ENCODE data around the gene RFT1.

The RFT1 gene

DNA sequence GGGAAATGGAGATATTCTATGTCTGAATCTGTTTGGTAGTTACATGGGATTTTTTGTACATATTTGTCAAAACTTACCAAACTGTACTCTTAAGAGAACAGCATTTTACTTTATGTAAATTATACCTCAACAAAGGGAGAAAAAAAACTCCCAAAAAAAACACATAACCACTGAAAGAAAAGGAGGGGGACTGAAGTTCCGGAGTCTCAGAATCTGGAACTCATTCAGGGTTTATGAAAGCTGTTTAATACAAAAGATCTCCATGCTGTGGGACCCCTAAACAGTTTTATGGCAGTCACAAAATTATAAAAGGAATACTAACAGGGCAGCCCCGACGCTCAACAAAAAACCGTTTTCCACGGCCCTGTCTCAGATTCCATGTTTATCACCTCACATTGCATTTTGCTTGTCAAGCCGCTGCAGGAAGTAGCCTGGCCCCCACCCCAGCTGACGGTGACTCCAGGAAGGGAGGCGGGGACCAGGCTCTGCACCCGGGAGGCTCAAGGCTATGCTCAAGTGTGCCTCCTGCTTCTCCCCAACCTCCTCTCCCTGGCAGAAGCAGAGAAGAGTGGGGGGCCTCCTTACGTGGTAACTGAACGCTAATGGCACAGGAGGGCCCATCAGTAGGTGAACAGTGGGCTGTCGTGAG lies 29.3 kb downstream of the RFT1 start:
- H3K4me1 ChIP-seq (ENCODE audit: low read length): peaks cover 12% of the 10 kb centered on the region
- peaks cover 36% of the 10 kb centered on the region for H3K36me3 ChIP-seq (replicated peaks; ENCODE audit: low read depth, low read length)
- no peak overlapping the region for H3K4me3 ChIP-seq (ENCODE audit: low read length)
- H3K79me2 ChIP-seq (ENCODE audit: low read length): no peaks in the 10 kb centered on the region
- H2AFZ ChIP-seq (ENCODE audit: low read depth, low read length): no peak overlapping the region
- H3K4me2 ChIP-seq (ENCODE audit: low read length): no peak overlapping the region
- no peak overlapping the region for H3K9ac ChIP-seq (ENCODE audit: low read length)
- H3K27me3 ChIP-seq (ENCODE audit: low read depth, low read length): no peaks in the 10 kb centered on the region
- no peak overlapping the region for H3K27ac ChIP-seq (ENCODE audit: low read length)
- no peaks in the 10 kb centered on the region for H3K9me3 ChIP-seq (ENCODE audit: insufficient read depth, low read length)
- TF ChIP-seq, protein P1, sequence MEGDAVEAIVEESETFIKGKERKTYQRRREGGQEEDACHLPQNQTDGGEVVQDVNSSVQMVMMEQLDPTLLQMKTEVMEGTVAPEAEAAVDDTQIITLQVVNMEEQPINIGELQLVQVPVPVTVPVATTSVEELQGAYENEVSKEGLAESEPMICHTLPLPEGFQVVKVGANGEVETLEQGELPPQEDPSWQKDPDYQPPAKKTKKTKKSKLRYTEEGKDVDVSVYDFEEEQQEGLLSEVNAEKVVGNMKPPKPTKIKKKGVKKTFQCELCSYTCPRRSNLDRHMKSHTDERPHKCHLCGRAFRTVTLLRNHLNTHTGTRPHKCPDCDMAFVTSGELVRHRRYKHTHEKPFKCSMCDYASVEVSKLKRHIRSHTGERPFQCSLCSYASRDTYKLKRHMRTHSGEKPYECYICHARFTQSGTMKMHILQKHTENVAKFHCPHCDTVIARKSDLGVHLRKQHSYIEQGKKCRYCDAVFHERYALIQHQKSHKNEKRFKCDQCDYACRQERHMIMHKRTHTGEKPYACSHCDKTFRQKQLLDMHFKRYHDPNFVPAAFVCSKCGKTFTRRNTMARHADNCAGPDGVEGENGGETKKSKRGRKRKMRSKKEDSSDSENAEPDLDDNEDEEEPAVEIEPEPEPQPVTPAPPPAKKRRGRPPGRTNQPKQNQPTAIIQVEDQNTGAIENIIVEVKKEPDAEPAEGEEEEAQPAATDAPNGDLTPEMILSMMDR (IDR thresholded peaks at IDR 0.05; ENCODE audit: low read depth, low read length): no peak
- TF ChIP-seq EZH2phosphoT487 (IDR thresholded peaks at IDR 0.05; ENCODE audit: low read depth): no peak
- no peaks in the 10 kb centered on the region for H4K20me1 ChIP-seq (ENCODE audit: insufficient read depth, low read length)

DNA sequence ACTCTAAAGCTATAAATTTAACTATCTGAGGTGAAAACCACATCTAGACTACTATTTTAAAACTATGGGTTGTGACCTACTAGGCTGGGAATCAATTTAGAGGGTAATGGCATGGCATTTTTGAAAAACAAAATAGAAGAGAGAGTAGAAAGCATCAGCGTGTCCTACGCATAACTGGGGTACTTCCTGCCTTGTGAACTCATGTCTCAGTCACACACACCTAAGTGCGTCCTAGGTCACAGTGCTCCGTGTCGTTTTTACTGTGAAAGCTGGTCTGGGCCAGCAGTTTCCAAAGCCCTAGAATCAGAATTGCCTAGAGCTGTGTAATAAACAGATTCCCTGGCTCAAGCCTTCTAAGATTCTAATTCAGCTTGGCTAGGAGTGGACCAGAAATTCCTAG lies 32.3 kb downstream of the RFT1 start:
- Histone ChIP-seq H3K4me2 (ENCODE audit: low read length) (no peak overlapping the region), H3K9me3 (ENCODE audit: insufficient read depth, low read length) (no peaks in the 10 kb centered on the region), H2AFZ (ENCODE audit: low read depth, low read length) (no peak overlapping the region), H3K27ac (ENCODE audit: low read length) (no peak overlapping the region), H3K79me2 (ENCODE audit: low read length) (no peaks in the 10 kb centered on the region), H3K4me1 (ENCODE audit: low read length) (peaks cover 8% of the 10 kb centered on the region), H3K36me3 (replicated peaks; ENCODE audit: low read depth, low read length) (peaks cover 22% of the 10 kb centered on the region), H3K4me3 (ENCODE audit: low read length) (no peak overlapping the region), H3K9ac (ENCODE audit: low read length) (no peak overlapping the region), H4K20me1 (ENCODE audit: insufficient read depth, low read length) (no peaks in the 10 kb centered on the region), H3K27me3 (ENCODE audit: low read depth, low read length) (no peaks in the 10 kb centered on the region)
- no peak for TF ChIP-seq EZH2phosphoT487 (IDR thresholded peaks at IDR 0.05; ENCODE audit: low read depth)
- TF ChIP-seq, protein P1 (IDR thresholded peaks at IDR 0.05; ENCODE audit: low read depth, low read length): no peak

DNA sequence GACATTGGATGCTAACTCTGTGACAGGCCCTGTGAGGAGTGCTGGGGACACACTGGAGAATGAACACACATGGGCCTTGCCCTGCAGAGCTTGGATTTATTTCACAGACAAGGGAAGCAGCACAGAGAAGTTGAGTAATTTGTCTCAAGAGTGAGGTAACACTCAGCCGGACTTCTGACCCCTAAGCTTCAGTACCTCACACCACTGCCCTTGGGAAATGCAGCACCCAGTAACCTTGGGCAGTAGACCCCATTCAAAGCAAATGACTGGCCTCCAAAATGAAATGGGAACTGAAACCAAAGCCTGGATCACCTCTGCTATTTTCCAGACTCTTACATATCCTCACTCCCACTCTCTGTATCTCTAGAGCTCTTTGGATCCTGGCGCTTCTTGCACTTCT lies 37.3 kb downstream of the RFT1 start:
- TF ChIP-seq EZH2phosphoT487 (IDR thresholded peaks at IDR 0.05; ENCODE audit: low read depth): no peak
- TF ChIP-seq, protein P1 (IDR thresholded peaks at IDR 0.05; ENCODE audit: low read depth, low read length): no peak
- Histone ChIP-seq H3K36me3 (replicated peaks; ENCODE audit: low read depth, low read length) (peaks cover 25% of the 10 kb centered on the region), H4K20me1 (ENCODE audit: insufficient read depth, low read length) (no peaks in the 10 kb centered on the region), H3K79me2 (ENCODE audit: low read length) (no peaks in the 10 kb centered on the region), H3K9me3 (ENCODE audit: insufficient read depth, low read length) (no peaks in the 10 kb centered on the region), H3K4me3 (ENCODE audit: low read length) (no peak overlapping the region), H3K27me3 (ENCODE audit: low read depth, low read length) (no peaks in the 10 kb centered on the region), H3K4me1 (ENCODE audit: low read length) (no peaks in the 10 kb centered on the region), H2AFZ (ENCODE audit: low read depth, low read length) (no peak overlapping the region), H3K27ac (ENCODE audit: low read length) (no peak overlapping the region), H3K9ac (ENCODE audit: low read length) (no peak overlapping the region), H3K4me2 (ENCODE audit: low read length) (no peak overlapping the region)

DNA sequence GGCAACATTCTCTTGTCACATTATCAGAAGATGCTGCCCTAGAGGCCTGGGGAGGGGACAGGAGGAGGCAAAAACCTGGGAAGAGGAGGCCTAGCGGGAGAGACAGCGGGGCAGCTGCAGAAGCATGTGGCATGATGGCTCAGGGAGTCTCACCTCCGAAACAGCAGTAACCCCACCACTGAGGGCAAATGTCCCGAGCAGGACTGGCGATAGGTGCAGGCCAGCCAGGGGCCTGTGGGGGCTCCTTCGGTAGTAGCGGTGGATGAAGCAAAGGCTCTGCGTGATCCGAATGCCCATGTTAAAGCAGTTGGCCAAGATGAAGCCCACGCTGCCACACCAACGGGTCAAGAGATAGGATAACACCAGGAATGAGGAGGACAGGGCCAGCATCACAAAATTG lies 38.0 kb downstream of the RFT1 start:
- Histone ChIP-seq H3K36me3 (replicated peaks; ENCODE audit: low read depth, low read length) (peaks cover 27% of the 10 kb centered on the region), H3K9ac (ENCODE audit: low read length) (no peak overlapping the region), H3K4me3 (ENCODE audit: low read length) (no peak overlapping the region), H2AFZ (ENCODE audit: low read depth, low read length) (no peak overlapping the region), H3K79me2 (ENCODE audit: low read length) (no peaks in the 10 kb centered on the region), H3K4me2 (ENCODE audit: low read length) (no peak overlapping the region), H4K20me1 (ENCODE audit: insufficient read depth, low read length) (no peaks in the 10 kb centered on the region), H3K4me1 (ENCODE audit: low read length) (no peaks in the 10 kb centered on the region), H3K27ac (ENCODE audit: low read length) (no peak overlapping the region), H3K27me3 (ENCODE audit: low read depth, low read length) (no peaks in the 10 kb centered on the region), H3K9me3 (ENCODE audit: insufficient read depth, low read length) (no peaks in the 10 kb centered on the region)
- TF ChIP-seq EZH2phosphoT487 (IDR thresholded peaks at IDR 0.05; ENCODE audit: low read depth): no peak
- TF ChIP-seq, protein P1 (IDR thresholded peaks at IDR 0.05; ENCODE audit: low read depth, low read length): no peak

Measured in OCI-LY3 (cell line).